ENCODE results near the gene PIGS.

PIGS gene

GRCh38 chr17:28507567-28508203 lies 63.6 kb downstream of the PIGS start:
- DNase-seq (ENCODE audit: low read depth, low spot score), result no peak

DNA sequence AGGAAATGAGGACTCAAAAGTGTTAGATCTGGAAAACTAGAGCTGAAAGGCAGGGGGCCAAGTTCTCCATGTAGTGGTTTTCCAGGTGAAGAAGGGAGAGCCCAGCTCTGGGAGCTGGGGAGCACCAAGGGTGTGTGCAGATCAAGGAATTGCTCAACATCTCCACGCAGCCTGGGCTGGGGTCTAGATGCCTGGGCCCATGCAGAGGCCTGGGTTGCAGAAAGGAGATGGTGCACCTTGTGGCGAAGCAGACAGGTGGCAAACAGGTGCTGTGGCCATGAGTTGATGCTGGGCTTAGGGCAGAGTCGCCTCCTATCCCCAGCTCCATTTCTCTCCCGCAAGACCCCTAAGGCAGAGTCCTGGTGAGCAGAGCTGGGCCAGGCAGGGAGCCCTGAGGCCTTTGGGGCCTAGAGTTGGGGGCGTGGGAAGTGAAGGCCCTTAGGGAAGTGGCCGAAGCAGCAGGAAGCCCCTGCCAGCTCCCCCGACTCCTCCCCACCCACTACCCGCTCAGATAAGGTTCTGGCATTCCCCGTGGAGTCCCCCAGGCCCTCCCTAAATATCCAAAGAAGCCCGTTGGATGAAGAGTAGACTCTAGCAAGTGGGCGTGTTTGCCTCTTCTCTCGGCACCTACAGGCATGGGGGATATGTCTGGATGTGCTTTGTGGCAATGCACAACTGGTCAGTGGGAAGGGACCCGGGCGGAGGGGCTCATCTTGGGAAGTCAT lies 64.4 kb downstream of the PIGS start:
- DNase-seq (ENCODE audit: low read depth, low spot score), result no peak

DNA sequence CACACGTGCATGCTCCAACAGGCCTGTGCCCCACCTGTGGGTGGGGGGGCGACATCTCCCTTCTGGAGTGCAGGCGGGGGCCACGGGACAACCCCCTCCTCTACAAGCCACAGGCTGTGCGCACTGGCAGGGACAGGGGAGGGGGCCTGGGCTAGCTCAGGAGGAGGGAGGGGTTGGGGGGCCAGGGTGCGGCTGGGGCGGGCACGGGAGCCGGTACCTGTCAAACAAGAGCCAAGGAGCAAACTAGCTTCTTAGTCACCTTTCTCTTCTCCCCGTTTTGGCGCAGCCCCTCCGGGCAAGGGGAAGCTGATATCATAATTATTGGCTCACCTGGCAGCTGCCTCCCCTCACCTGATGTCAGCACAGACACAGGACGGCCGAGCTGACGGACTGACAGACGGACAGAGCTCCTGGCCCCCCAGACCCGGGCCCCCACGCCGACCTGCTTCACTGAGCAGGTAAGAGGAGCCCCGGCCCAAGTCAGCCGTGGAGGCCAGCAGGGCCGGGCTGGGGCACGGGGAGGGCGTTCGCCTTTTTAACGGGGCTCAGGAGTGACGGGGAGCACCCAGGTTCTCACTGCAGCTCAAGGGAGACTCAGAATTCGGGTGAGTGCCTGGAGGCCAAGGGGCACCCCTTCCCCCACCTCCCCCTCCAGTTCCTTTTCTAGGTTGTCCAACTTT lies 65.2 kb downstream of the PIGS start, which contains the start of gene FOXN1:
Gene FOXN1, plus strand, starts transcription at position 363 of the 680 bp plus-strand sequence. CDS start 17,622 bp downstream, outside the sequence.
- no peak for DNase-seq (ENCODE audit: low read depth, low spot score)

DNA sequence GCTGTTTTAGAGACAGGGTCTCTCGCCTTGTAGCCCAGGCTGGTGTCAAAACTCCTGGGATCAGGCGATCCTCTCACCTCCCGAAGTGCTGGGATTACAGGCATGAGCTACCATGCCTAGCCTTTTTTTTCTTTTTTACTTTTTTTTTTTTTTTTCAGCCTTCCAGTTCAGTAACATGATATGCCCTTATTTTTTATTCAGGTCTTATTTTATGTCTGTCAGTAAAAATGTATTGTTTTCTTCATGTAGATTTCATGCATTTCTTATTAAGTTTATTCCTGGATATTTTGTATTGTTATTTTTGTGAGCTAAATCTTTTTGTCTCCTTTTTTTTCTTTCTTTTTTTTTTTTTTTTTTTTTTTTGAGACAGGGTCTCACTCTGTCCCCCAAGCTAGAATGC lies 67.9 kb downstream of the PIGS start:
- DNase-seq (ENCODE audit: low read depth, low spot score), result no peak

All from smooth muscle cell of the brain vasculature (primary cell).